ENCODE data around the gene CACNA1G. TPM values are rescaled to one million over a fixed set of nuclear protein-coding genes. Genes with fewer than 3 reads are reported as not detected.

The CACNA1G gene
- total RNA-seq, 1 donor from 2014 or later, result 0.21 TPM

GRCh38 chr17:50663812-50664374, 103.4 kb downstream of the CACNA1G start:
- Histone ChIP-seq H3K4me1 (peaks cover 29% of the 10 kb centered on the region), H3K27ac (no peak overlapping the region), H3K4me3 (no peak overlapping the region), H3K27me3 (ENCODE audit: low read depth) (no peaks in the 10 kb centered on the region), H3K36me3 (no peaks in the 10 kb centered on the region), H3K9me3 (no peaks in the 10 kb centered on the region)
- no peak for TF ChIP-seq CTCF (IDR thresholded peaks at IDR 0.05)
- intact Hi-C loops (cut with DNase I), result no loop called here
- ATAC-seq, result no peak
- DNase-seq, result no peak

- Histone ChIP-seq H3K27ac (no peak overlapping the region), H3K9me3 (no peaks in the 10 kb centered on the region), H3K36me3 (no peaks in the 10 kb centered on the region), H3K4me1 (peaks cover 25% of the 10 kb centered on the region), H3K27me3 (ENCODE audit: low read depth) (no peaks in the 10 kb centered on the region), H3K4me3 (no peak overlapping the region)
- ATAC-seq (no peak), DNase-seq (no peak)
- intact Hi-C loops (cut with DNase I), result no loop called here
- no peak for TF ChIP-seq CTCF (IDR thresholded peaks at IDR 0.05)
Measured at GRCh38 chr17:50664788-50665458, 104.4 kb downstream of the CACNA1G start.

- H3K27ac ChIP-seq, result no peak overlapping the region
- ATAC-seq (no peak), DNase-seq (no peak)
- intact Hi-C loops (cut with DNase I), result no loop called here
- no peaks in the 10 kb centered on the region for H3K9me3 ChIP-seq
- H3K4me3 ChIP-seq, result no peak overlapping the region
- peaks cover 19% of the 10 kb centered on the region for H3K4me1 ChIP-seq
- TF ChIP-seq CTCF (IDR thresholded peaks at IDR 0.05), result no peak
- H3K27me3 ChIP-seq (ENCODE audit: low read depth), result no peaks in the 10 kb centered on the region
- H3K36me3 ChIP-seq, result no peaks in the 10 kb centered on the region
Measured at GRCh38 chr17:50665838-50666237, 105.3 kb downstream of the CACNA1G start.

GRCh38 chr17:50666316-50666715, 105.8 kb downstream of the CACNA1G start:
- H3K4me1 ChIP-seq, result peaks cover 19% of the 10 kb centered on the region
- no peak overlapping the region for H3K4me3 ChIP-seq
- DNase-seq (no peak), ATAC-seq (no peak)
- H3K9me3 ChIP-seq, result no peaks in the 10 kb centered on the region
- H3K27ac ChIP-seq, result no peak overlapping the region
- intact Hi-C loops (cut with DNase I), result no loop called here
- no peaks in the 10 kb centered on the region for H3K27me3 ChIP-seq (ENCODE audit: low read depth)
- TF ChIP-seq CTCF (IDR thresholded peaks at IDR 0.05), result no peak
- no peaks in the 10 kb centered on the region for H3K36me3 ChIP-seq

GRCh38 chr17:50667259-50668024, 106.9 kb downstream of the CACNA1G start:
- DNase-seq, result no peak
- intact Hi-C loops (cut with DNase I), result no loop called here

More at GRCh38 chr17:50667259-50668024, 106.9 kb downstream of the CACNA1G start:
- Histone ChIP-seq H3K4me3 (no peak overlapping the region), H3K36me3 (no peaks in the 10 kb centered on the region), H3K9me3 (no peaks in the 10 kb centered on the region), H3K27ac (no peak overlapping the region), H3K4me1 (peaks cover 10% of the 10 kb centered on the region), H3K27me3 (ENCODE audit: low read depth) (no peaks in the 10 kb centered on the region)
- ATAC-seq, result no peak
- no peak for TF ChIP-seq CTCF (IDR thresholded peaks at IDR 0.05)
